Measurements from ENCODE around the gene NQO2. TPM values are rescaled to one million over a fixed set of nuclear protein-coding genes. Genes with fewer than 3 reads are reported as not detected.

NQO2 gene
- total and polyA plus RNA-seq, 2 of the 13 experiments (the other 11 are each of a cell fraction or from before 2014, with no cell fraction given), result 32.2 to 56.5 TPM

DNA sequence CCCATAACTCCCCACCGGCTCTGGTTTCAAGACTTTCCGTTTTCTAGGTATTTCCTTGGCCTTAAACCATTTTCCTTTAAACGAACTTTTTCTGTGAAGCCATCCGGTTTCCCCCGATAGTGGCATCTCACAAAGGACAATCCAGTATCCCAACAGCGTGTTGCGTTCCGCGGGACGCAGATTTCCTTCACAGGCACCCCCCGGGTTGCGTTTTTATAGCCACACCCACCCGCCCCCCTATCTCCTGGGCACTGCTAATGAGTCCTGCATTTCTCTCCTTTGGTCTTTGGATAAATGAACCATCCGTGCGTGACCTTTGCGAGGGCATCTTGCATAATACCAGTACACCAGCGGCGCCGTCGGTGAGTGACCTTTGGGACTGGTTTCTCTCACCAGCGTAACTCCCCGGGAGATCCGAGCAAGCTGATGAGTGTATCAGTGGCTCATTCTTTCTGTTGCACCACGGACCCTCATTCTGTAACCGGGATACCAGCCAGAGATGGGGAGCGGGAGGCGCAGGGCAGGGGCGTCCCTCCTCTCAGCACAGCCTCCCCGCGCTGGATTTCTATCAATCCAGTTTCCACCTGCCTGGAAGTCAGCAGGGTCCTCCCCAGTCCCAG is 586 bp upstream of the NQO2 start (continued):
- TF ChIP-seq CEBPB (IDR thresholded peaks at IDR 0.05; ENCODE audit: borderline replicate concordance, low read depth, low read length) (peak; percentile 97), SOX5 (CRISPR knock-in tag; IDR thresholded peaks at IDR 0.05; ENCODE audit: borderline replicate concordance) (peak; percentile 65; the same call in 1 of the 2 replicates), TEAD3 (CRISPR knock-in tag; optimal IDR thresholded peaks at IDR 0.05; ENCODE audit: borderline replicate concordance) (peak; percentile 59), SP5 (CRISPR knock-in tag; IDR thresholded peaks at IDR 0.05; ENCODE audit: borderline replicate concordance, low read depth) (peak; percentile 19; the same call in 1 of the 2 replicates), ZNF292 (CRISPR knock-in tag; IDR thresholded peaks at IDR 0.05; ENCODE audit: borderline replicate concordance, low read depth) (no peak), GZF1 (CRISPR knock-in tag; IDR thresholded peaks at IDR 0.05) (no peak), FOXK2 (IDR thresholded peaks at IDR 0.05) (no peak), ZNF883 (CRISPR knock-in tag; IDR thresholded peaks at IDR 0.05; ENCODE audit: not compliant biosample characterization) (no peak), WIZ (CRISPR knock-in tag; IDR thresholded peaks at IDR 0.05) (no peak), FOXK1 (CRISPR knock-in tag; IDR thresholded peaks at IDR 0.05; ENCODE audit: borderline replicate concordance, low read depth) (peak; percentile 87), NKX3-1 (CRISPR knock-in tag; IDR thresholded peaks at IDR 0.05) (0 out of 2 replicates have a peak, but pooled peaks have one; percentile 37), RCOR2 (CRISPR knock-in tag; IDR thresholded peaks at IDR 0.05) (peak; percentile 49; the same call in 1 of the 2 replicates), KDM3A (CRISPR knock-in tag; IDR thresholded peaks at IDR 0.05; ENCODE audit: low read depth) (peak; percentile 93), ZNF749 (CRISPR knock-in tag; IDR thresholded peaks at IDR 0.05; ENCODE audit: borderline replicate concordance) (peak; percentile 27; the same call in 1 of the 2 replicates), ZNF724P (CRISPR knock-in tag; IDR thresholded peaks at IDR 0.05; ENCODE audit: borderline replicate concordance) (0 out of 2 replicates have a peak, but pooled peaks have one; percentile 26), TOPORS (CRISPR knock-in tag; IDR thresholded peaks at IDR 0.05) (no peak), U2AF2 (IDR thresholded peaks at IDR 0.05; ENCODE audit: low read depth, low read length) (no peak)
- TF ChIP-seq, protein P1, sequence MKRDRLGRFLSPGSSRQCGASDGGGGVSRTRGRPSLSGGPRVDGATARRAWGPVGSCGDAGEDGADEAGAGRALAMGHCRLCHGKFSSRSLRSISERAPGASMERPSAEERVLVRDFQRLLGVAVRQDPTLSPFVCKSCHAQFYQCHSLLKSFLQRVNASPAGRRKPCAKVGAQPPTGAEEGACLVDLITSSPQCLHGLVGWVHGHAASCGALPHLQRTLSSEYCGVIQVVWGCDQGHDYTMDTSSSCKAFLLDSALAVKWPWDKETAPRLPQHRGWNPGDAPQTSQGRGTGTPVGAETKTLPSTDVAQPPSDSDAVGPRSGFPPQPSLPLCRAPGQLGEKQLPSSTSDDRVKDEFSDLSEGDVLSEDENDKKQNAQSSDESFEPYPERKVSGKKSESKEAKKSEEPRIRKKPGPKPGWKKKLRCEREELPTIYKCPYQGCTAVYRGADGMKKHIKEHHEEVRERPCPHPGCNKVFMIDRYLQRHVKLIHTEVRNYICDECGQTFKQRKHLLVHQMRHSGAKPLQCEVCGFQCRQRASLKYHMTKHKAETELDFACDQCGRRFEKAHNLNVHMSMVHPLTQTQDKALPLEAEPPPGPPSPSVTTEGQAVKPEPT (CRISPR knock-in tag; IDR thresholded peaks at IDR 0.05; ENCODE audit: low read depth), result no peak
- TF ChIP-seq, protein P2, sequence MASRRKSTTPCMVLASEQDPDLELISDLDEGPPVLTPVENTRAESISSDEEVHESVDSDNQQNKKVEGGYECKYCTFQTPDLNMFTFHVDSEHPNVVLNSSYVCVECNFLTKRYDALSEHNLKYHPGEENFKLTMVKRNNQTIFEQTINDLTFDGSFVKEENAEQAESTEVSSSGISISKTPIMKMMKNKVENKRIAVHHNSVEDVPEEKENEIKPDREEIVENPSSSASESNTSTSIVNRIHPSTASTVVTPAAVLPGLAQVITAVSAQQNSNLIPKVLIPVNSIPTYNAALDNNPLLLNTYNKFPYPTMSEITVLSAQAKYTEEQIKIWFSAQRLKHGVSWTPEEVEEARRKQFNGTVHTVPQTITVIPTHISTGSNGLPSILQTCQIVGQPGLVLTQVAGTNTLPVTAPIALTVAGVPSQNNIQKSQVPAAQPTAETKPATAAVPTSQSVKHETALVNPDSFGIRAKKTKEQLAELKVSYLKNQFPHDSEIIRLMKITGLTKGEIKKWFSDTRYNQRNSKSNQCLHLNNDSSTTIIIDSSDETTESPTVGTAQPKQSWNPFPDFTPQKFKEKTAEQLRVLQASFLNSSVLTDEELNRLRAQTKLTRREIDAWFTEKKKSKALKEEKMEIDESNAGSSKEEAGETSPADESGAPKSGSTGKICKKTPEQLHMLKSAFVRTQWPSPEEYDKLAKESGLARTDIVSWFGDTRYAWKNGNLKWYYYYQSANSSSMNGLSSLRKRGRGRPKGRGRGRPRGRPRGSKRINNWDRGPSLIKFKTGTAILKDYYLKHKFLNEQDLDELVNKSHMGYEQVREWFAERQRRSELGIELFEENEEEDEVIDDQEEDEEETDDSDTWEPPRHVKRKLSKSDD (CRISPR knock-in tag; IDR thresholded peaks at IDR 0.05; ENCODE audit: low read depth), result 0 out of 2 replicates have a peak, but pooled peaks have one; percentile 74
- TF ChIP-seq, protein P3, sequence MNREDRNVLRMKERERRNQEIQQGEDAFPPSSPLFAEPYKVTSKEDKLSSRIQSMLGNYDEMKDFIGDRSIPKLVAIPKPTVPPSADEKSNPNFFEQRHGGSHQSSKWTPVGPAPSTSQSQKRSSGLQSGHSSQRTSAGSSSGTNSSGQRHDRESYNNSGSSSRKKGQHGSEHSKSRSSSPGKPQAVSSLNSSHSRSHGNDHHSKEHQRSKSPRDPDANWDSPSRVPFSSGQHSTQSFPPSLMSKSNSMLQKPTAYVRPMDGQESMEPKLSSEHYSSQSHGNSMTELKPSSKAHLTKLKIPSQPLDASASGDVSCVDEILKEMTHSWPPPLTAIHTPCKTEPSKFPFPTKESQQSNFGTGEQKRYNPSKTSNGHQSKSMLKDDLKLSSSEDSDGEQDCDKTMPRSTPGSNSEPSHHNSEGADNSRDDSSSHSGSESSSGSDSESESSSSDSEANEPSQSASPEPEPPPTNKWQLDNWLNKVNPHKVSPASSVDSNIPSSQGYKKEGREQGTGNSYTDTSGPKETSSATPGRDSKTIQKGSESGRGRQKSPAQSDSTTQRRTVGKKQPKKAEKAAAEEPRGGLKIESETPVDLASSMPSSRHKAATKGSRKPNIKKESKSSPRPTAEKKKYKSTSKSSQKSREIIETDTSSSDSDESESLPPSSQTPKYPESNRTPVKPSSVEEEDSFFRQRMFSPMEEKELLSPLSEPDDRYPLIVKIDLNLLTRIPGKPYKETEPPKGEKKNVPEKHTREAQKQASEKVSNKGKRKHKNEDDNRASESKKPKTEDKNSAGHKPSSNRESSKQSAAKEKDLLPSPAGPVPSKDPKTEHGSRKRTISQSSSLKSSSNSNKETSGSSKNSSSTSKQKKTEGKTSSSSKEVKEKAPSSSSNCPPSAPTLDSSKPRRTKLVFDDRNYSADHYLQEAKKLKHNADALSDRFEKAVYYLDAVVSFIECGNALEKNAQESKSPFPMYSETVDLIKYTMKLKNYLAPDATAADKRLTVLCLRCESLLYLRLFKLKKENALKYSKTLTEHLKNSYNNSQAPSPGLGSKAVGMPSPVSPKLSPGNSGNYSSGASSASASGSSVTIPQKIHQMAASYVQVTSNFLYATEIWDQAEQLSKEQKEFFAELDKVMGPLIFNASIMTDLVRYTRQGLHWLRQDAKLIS (CRISPR knock-in tag; IDR thresholded peaks at IDR 0.05), result no peak; the same call in 1 of the 2 replicates
- TF ChIP-seq, protein P4, sequence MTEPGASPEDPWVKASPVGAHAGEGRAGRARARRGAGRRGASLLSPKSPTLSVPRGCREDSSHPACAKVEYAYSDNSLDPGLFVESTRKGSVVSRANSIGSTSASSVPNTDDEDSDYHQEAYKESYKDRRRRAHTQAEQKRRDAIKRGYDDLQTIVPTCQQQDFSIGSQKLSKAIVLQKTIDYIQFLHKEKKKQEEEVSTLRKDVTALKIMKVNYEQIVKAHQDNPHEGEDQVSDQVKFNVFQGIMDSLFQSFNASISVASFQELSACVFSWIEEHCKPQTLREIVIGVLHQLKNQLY (CRISPR knock-in tag; IDR thresholded peaks at IDR 0.05), result peak; percentile 77
